DOHH2 (cell line): Measurements from ENCODE around the gene ZNF300.

Source experiments
- H3F3A ChIP-seq: fragments of 200-600 bp; sonication (generic), shearing (Covaris generic); 2 replicates; pipeline ENCODE4 v1.6.0; 2016; ENCODE audit warnings: antibody characterized with exemption, mild to moderate bottlenecking; ENCODE audit not compliant: control insufficient read depth, insufficient read depth
- H3K27ac ChIP-seq: fragments of 200-600 bp; sonication (generic); 2 replicates; pipeline ENCODE4 v1.5.1; 2014; ENCODE audit warnings: low read depth, mild to moderate bottlenecking, low read length, moderate library complexity
- H3K27me3 ChIP-seq: fragments of 200-600 bp; sonication (generic); 2 replicates; pipeline ENCODE4 v1.6.1; 2014; ENCODE audit warnings: mild to moderate bottlenecking, low read length, mixed read lengths; ENCODE audit not compliant: control insufficient read depth
- H3K36me3 ChIP-seq: fragments of 200-600 bp; sonication (generic); 2 replicates; pipeline ENCODE4 v1.6.1; 2014; ENCODE audit warnings: mild to moderate bottlenecking, low read length, moderate library complexity, mixed read lengths; ENCODE audit not compliant: control insufficient read depth
- H3K4me1 ChIP-seq: fragments of 200-600 bp; sonication (generic); 2 replicates; pipeline ENCODE4 v1.6.1; 2014; ENCODE audit warnings: mild to moderate bottlenecking, low read length, mixed read lengths; ENCODE audit not compliant: control insufficient read depth
- H3K4me2 ChIP-seq: fragments of 200-600 bp; sonication (generic); 2 replicates; pipeline ENCODE4 v1.6.0; 2014; ENCODE audit warnings: mild to moderate bottlenecking, low read length, moderate library complexity
- H3K4me3 ChIP-seq: fragments of 200-600 bp; sonication (generic); 2 replicates; pipeline ENCODE4 v1.5.1; 2014; ENCODE audit warnings: mild to moderate bottlenecking, low read length, mixed read lengths
- H3K79me2 ChIP-seq: fragments of 200-600 bp; sonication (generic); 2 replicates; pipeline ENCODE4 v1.6.1; 2014; ENCODE audit warnings: mild to moderate bottlenecking, low read length, mixed read lengths; ENCODE audit not compliant: control insufficient read depth
- H3K9me2 ChIP-seq: fragments of 200-600 bp; sonication (generic); replicated peaks from 2 replicates; pipeline ENCODE4 v1.6.1; 2014; ENCODE audit warnings: mild to moderate bottlenecking, low read length, mixed read lengths; ENCODE audit not compliant: control insufficient read depth
- H3K9me3 ChIP-seq: fragments of 200-600 bp; sonication (generic); 2 replicates; pipeline ENCODE4 v1.6.1; 2014; ENCODE audit warnings: antibody characterized with exemption, low read length, mixed read lengths; ENCODE audit not compliant: control insufficient read depth, insufficient read depth
- H4K20me1 ChIP-seq: fragments of 200-600 bp; sonication (generic); 2 replicates; pipeline ENCODE4 v1.6.0; 2014; ENCODE audit warnings: low read depth, mild to moderate bottlenecking, antibody characterized with exemption, low read length, moderate library complexity; ENCODE audit not compliant: control insufficient read depth, insufficient read depth
- EZH2phosphoT487 ChIP-seq: fragments of 200-600 bp; sonication (generic); IDR thresholded peaks from 2 replicates; pipeline ENCODE4 v1.6.1; 2017; ENCODE audit warnings: borderline replicate concordance, mild to moderate bottlenecking, antibody characterized with exemption, low read length, moderate library complexity, mixed read lengths
- TF ChIP-seq, protein P1 (sequence below): fragments of 200-600 bp; sonication (generic); IDR thresholded peaks from one replicate; pipeline ENCODE4 v1.5.1; 2014; ENCODE audit warnings: antibody characterized with exemption, mild to moderate bottlenecking, low read depth, low read length; ENCODE audit not compliant: poor library complexity, severe bottlenecking

The ZNF300 gene

DNA sequence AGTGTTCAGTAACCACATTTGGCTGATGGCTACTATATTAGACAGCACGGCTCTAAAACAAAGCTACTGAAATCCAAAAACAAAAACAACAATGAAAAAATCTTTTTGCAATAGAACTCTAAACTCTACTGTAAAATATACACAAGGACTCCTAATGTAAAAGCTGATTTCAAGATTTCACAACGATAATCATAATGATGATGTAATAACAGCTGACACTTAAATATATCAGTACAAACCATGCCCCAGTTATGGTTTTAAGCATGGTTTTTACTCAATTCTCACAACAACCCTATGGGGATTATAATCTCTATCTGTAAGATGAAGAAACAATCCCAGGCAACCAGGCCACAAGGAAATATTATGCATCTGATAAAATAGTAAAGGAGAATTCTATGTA is 3.3 kb downstream of the ZNF300 start:
- no peaks in the 10 kb centered on the region for H3K4me1 ChIP-seq
- H3F3A ChIP-seq, result no peaks in the 10 kb centered on the region
- H3K4me2 ChIP-seq, result no peak overlapping the region
- no peak overlapping the region for H3K27ac ChIP-seq
- H3K9me2 ChIP-seq, result no peaks in the 10 kb centered on the region
- no peaks in the 10 kb centered on the region for H3K36me3 ChIP-seq
- TF ChIP-seq, protein P1, sequence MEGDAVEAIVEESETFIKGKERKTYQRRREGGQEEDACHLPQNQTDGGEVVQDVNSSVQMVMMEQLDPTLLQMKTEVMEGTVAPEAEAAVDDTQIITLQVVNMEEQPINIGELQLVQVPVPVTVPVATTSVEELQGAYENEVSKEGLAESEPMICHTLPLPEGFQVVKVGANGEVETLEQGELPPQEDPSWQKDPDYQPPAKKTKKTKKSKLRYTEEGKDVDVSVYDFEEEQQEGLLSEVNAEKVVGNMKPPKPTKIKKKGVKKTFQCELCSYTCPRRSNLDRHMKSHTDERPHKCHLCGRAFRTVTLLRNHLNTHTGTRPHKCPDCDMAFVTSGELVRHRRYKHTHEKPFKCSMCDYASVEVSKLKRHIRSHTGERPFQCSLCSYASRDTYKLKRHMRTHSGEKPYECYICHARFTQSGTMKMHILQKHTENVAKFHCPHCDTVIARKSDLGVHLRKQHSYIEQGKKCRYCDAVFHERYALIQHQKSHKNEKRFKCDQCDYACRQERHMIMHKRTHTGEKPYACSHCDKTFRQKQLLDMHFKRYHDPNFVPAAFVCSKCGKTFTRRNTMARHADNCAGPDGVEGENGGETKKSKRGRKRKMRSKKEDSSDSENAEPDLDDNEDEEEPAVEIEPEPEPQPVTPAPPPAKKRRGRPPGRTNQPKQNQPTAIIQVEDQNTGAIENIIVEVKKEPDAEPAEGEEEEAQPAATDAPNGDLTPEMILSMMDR, result no peak
- TF ChIP-seq EZH2phosphoT487, result no peak
- no peaks in the 10 kb centered on the region for H3K79me2 ChIP-seq
- 0 out of 2 replicates have a peak, but pooled peaks cover 2% of the 10 kb centered on the region for H3K27me3 ChIP-seq
- H3K4me3 ChIP-seq, result no peak overlapping the region
- H3K9me3 ChIP-seq, result peaks cover 18% of the 10 kb centered on the region; the same call in 1 of the 2 replicates
- H4K20me1 ChIP-seq, result no peaks in the 10 kb centered on the region

DNA sequence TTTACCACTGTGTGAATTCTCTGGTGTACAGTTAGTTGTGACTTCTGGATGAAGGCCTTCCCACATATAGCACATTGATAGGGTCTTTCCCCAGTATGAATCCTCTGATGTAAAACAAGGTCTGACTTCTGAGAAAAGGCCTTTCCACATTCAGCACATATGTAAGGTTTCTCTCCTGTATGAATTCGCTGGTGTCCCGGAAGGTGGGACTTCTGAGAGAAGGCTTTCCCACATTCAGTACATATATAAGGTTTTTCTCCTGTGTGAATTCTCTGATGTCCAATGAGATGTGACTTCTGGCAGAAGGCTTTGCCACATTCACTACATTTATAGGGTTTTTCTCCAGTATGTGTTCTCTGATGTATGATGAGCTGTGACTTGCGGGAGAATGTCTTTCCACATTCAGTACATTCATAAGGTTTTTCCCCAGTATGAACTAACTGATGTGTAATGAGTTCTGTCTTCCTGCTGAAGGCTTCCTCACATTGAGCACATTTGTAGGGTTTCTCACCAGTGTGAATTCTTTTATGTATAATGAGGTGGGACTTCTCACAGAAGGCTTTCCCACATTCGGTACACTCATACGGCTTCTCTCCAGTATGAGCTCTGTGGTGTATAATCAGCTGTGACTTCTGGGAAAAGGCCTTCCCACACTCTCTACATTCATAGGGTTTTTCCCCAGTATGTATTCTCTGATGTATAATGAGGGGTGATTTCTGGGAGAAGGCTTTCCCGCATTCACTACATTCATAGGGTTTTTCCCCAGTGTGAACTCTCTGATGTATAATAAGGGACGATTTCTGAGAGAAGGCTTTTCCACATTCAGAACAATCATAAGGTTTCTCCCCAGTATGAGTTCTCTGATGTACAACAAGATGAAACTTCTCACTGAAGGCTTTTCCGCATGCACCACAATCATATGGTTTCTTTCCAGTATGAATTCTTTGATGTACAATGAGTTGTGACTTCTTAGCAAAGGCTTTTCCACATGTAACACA is 9.1 kb downstream of the ZNF300 start:
- Histone ChIP-seq H3K4me1 (no peaks in the 10 kb centered on the region), H3K27ac (no peak overlapping the region), H3K9me2 (no peaks in the 10 kb centered on the region), H3K4me2 (no peak overlapping the region), H3K27me3 (no peaks in the 10 kb centered on the region), H3K4me3 (no peak overlapping the region), H3F3A (no peaks in the 10 kb centered on the region), H4K20me1 (no peaks in the 10 kb centered on the region), H3K79me2 (no peaks in the 10 kb centered on the region), H3K36me3 (no peaks in the 10 kb centered on the region), H3K9me3 (peaks cover 37% of the 10 kb centered on the region)
- TF ChIP-seq, protein P1, result no peak
- TF ChIP-seq EZH2phosphoT487, result no peak

DNA sequence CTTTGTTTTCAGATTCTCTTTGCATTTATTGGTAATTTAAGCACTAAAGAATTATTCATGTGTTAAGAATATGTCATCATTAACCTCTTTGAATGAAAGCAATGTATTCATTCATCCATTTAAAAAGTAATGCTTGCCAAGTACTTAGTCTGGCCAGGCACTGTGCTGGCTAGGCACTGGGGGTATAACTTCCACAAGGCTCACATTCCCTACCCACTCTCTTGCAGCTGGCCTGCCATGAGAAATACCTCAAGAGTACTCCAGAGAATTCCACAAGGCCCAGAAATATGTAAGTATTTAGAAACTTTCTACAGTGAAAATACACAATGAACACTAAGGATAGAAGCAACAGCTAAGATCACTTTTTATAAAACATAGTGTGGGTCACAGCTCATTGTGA is 25.4 kb downstream of the ZNF300 start:
- Histone ChIP-seq H3K36me3 (no peaks in the 10 kb centered on the region), H3K27ac (no peak overlapping the region), H3K9me2 (no peaks in the 10 kb centered on the region), H3K9me3 (no peaks in the 10 kb centered on the region), H3K4me2 (no peak overlapping the region), H3K27me3 (no peaks in the 10 kb centered on the region), H3K4me1 (no peaks in the 10 kb centered on the region), H3K4me3 (no peak overlapping the region), H3F3A (no peaks in the 10 kb centered on the region), H4K20me1 (no peaks in the 10 kb centered on the region), H3K79me2 (no peaks in the 10 kb centered on the region)
- TF ChIP-seq, protein P1, result no peak
